SK-N-SH (cell line): ENCODE results near the gene SH3RF1. TPM values are rescaled to one million over a fixed set of nuclear protein-coding genes. Genes with fewer than 3 reads are reported as not detected.
A peak's percentile ranks its signal among the peaks of the same experiment; 100 is the strongest.

ENCODE experiments used
- CTCF ChIA-PET: fragments of 300-600, 350-600 bp; formaldehyde crosslinking; extraction: SDS; loops from one replicate; lab custom pipeline; 2021; lab: Yijun Ruan, JAX
- POLR2A ChIA-PET: fragments of 350-600 bp; sonication (Branson Sonifier 250); formaldehyde crosslinking; extraction: SDS; loops from one replicate; lab custom pipeline; 2020; ENCODE audit warnings: antibody characterized with exemption, inconsistent platforms; lab: Yijun Ruan, JAX
- DNase-seq: peaks from one replicate; pipeline ENCODE4 v3.0.0; 2012
- H2AFZ ChIP-seq: fragments of 200-600 bp; sonication (generic); 2 replicates; pipeline ENCODE4 v1.8.1; 2016; ENCODE audit warnings: antibody characterized with exemption, mild to moderate bottlenecking, low read depth
- H3F3A ChIP-seq: fragments of 200-600 bp; sonication (generic); replicated peaks from 2 replicates; pipeline ENCODE3; 2016; ENCODE audit warnings: antibody characterized with exemption, mild to moderate bottlenecking; ENCODE audit not compliant: insufficient read depth
- H3K27ac ChIP-seq, 2 experiments: fragments of 200-500 bp in 1 of 2; fragments of 200-600 bp in 1 of 2; sonication (Bioruptor generic) in 1 of 2; sonication (generic), shearing (Covaris generic) in 1 of 2; 2 replicates each; pipeline versions ENCODE4 v1.5.1 to v1.6.1; 2014 to 2016; ENCODE audit warnings: low read depth in 2 of 2, inconsistent platforms in 1 of 2, low read length in 1 of 2, mild to moderate bottlenecking in 1 of 2, mixed read lengths in 1 of 2
- H3K27me3 ChIP-seq: fragments of 200-600 bp; sonication (generic), shearing (Covaris generic); 2 replicates; pipeline ENCODE4 v1.6.1; 2016; ENCODE audit warnings: mixed run types; ENCODE audit not compliant: insufficient read depth
- H3K36me3 ChIP-seq, 2 experiments: fragments of 200-500 bp in 1 of 2; fragments of 200-600 bp in 1 of 2; sonication (Bioruptor generic) in 1 of 2; sonication (generic) in 1 of 2; replicated peaks in 1 of 2; 2 replicates each; pipeline versions ENCODE3 to v1.5.1; 2014 to 2016; ENCODE audit warnings: low read length in 1 of 2, mild to moderate bottlenecking in 1 of 2; ENCODE audit not compliant: insufficient read depth in 2 of 2, control insufficient read depth in 1 of 2
- H3K4me1 ChIP-seq, 2 experiments: fragments of 200-500 bp in 1 of 2; fragments of 200-600 bp in 1 of 2; sonication (Bioruptor generic) in 1 of 2; sonication (generic), shearing (Covaris generic) in 1 of 2; 2 replicates each; pipeline versions ENCODE4 v1.5.1 to v1.6.1; 2014 to 2016; ENCODE audit warnings: low read depth in 1 of 2, low read length in 1 of 2, mixed run types in 1 of 2; ENCODE audit not compliant: insufficient read depth in 2 of 2, control insufficient read depth in 1 of 2
- H3K4me2 ChIP-seq: fragments of 200-600 bp; sonication (generic), shearing (Covaris generic); 2 replicates; pipeline ENCODE4 v1.6.1; 2017; ENCODE audit warnings: mixed run types
- H3K4me3 ChIP-seq, 2 experiments: fragments of 200-500 bp in 1 of 2; fragments of 200-600 bp in 1 of 2; sonication (Bioruptor generic) in 1 of 2; sonication (generic), shearing (Covaris generic) in 1 of 2; 2 replicates each; pipeline versions ENCODE4 v1.5.1 to v1.8.1; 2014 to 2016; ENCODE audit warnings: low read depth in 2 of 2, inconsistent platforms in 1 of 2, low read length in 1 of 2, mild to moderate bottlenecking in 1 of 2, mixed read lengths in 1 of 2, moderate library complexity in 1 of 2
- H3K79me2 ChIP-seq: fragments of 200-600 bp; sonication (generic); 2 replicates; pipeline ENCODE4 v1.8.1; 2017; ENCODE audit warnings: mild to moderate bottlenecking; ENCODE audit not compliant: insufficient read depth
- H3K9ac ChIP-seq: fragments of 200-600 bp; sonication (generic); 2 replicates; pipeline ENCODE4 v1.6.1; 2017; ENCODE audit warnings: mixed run types
- H3K9me2 ChIP-seq: fragments of 200-600 bp; sonication (generic); 2 replicates; pipeline ENCODE4 v1.6.1; 2017; ENCODE audit warnings: mixed run types
- H3K9me3 ChIP-seq: fragments of 200-600 bp; sonication (generic); 2 replicates; pipeline ENCODE4 v1.6.1; 2017; ENCODE audit warnings: mixed run types, mild to moderate bottlenecking, moderate library complexity
- H4K20me1 ChIP-seq: fragments of 200-600 bp; sonication (generic); 2 replicates; pipeline ENCODE4 v1.6.1; 2017; ENCODE audit warnings: mild to moderate bottlenecking, mixed run types; ENCODE audit not compliant: insufficient read depth
- EP300 ChIP-seq, 2 experiments: IDR thresholded peaks; 2 replicates each; pipeline versions ENCODE4 v1.4.0 to v1.6.1; 2012; ENCODE audit warnings: borderline replicate concordance in 1 of 2, low read depth in 1 of 2, low read length in 1 of 2
- GABPA ChIP-seq: IDR thresholded peaks from 2 replicates; pipeline ENCODE4 v1.4.0; 2012; ENCODE audit warnings: low read depth, mild to moderate bottlenecking
- IRF3 ChIP-seq: fragments of 150-350 bp; IDR thresholded peaks from 2 replicates; pipeline ENCODE4 v1.6.1; 2016; ENCODE audit warnings: mild to moderate bottlenecking, low read depth, low read length
- RXRA ChIP-seq: IDR thresholded peaks from 2 replicates; pipeline ENCODE4 v1.4.0; 2012; ENCODE audit warnings: low read depth, mild to moderate bottlenecking, borderline replicate concordance
- TAF1 ChIP-seq: IDR thresholded peaks from 2 replicates; pipeline ENCODE4 v1.6.1; 2012; ENCODE audit warnings: low read depth, mild to moderate bottlenecking, low read length, moderate library complexity, borderline replicate concordance
- ZBTB33 ChIP-seq: IDR thresholded peaks from 2 replicates; pipeline ENCODE4 v1.4.0; 2012; ENCODE audit warnings: low read depth, borderline replicate concordance
- WGBS: methylation state at CpG from one replicate; pipeline ENCODE4 v1.1.6; 2017; ENCODE audit warnings: low lambda C conversion rate; 5-methylcytosine and 5-hydroxymethylcytosine counted together
- polyA plus RNA-seq, 3 experiments: library from polyadenylated mRNA; depleted of rRNA; stranded (reverse); fragments of >200 nt; gene quantifications; 2 replicates each; pipeline ENCODE4 v1.2.3, GENCODE V29; 2012

Gene SH3RF1
- polyA plus RNA-seq, 1 of the 3 experiments (the other 2 are of a cell fraction), result 22.0 TPM

GRCh38 chr4:169120624-169121023 lies 150.1 kb downstream of the SH3RF1 start:
- H3K36me3 ChIP-seq, result peaks cover 61 to 69% of the 10 kb centered on the region in 2 experiments
- H3K27me3 ChIP-seq, result no peaks in the 10 kb centered on the region
- TF ChIP-seq IRF3 (no peak), GABPA (no peak), TAF1 (no peak), RXRA (no peak)
- no peak overlapping the region for H3K4me3 ChIP-seq
- H3K9ac ChIP-seq, result no peak overlapping the region
- H3K9me2 ChIP-seq, result no peaks in the 10 kb centered on the region
- H3K9me3 ChIP-seq, result no peaks in the 10 kb centered on the region
- peaks cover 10 to 27% of the 10 kb centered on the region in 2 experiments for H3K4me1 ChIP-seq
- H3K79me2 ChIP-seq, result peaks cover 21% of the 10 kb centered on the region; the same call in 1 of the 2 replicates
- ChIA-PET POLR2A (no interaction called here), CTCF (interaction anchor here (1.5 kb wide), 2 partner anchors 16 to 48 kb away, joined by 4 to 5 read pairs; no protein-coding TSS in a partner anchor)
- no peak overlapping the region for H3K4me2 ChIP-seq
- H3F3A ChIP-seq, result peaks cover 51% of the 10 kb centered on the region
- no peak for DNase-seq
- H2AFZ ChIP-seq, result no peak overlapping the region
- H4K20me1 ChIP-seq, result no peaks in the 10 kb centered on the region
- WGBS, result 91% methylated on average over 2 of the region's 2 CpGs
- H3K27ac ChIP-seq, result peak overlapping the region in 1 of 2 experiments; percentile 97; a peak in 2 of 4 replicates

GRCh38 chr4:169119536-169119935 lies 151.2 kb downstream of the SH3RF1 start:
- peaks cover 54 to 69% of the 10 kb centered on the region in 2 experiments for H3K36me3 ChIP-seq
- H3K9ac ChIP-seq, result no peak overlapping the region
- H3K9me3 ChIP-seq, result no peaks in the 10 kb centered on the region
- 86% methylated on average over 3 of the region's 3 CpGs for WGBS
- peaks cover 3 to 37% of the 10 kb centered on the region in 2 experiments for H3K4me1 ChIP-seq
- ChIA-PET POLR2A (no interaction called here), CTCF (interaction anchor here (1.0 kb wide), 1 partner anchor 17 kb away, joined by 3 read pairs; no protein-coding TSS in a partner anchor)
- no peaks in the 10 kb centered on the region for H3K9me2 ChIP-seq
- peak overlapping the region in 1 of 2 experiments; percentile 97; a peak in 2 of 4 replicates for H3K27ac ChIP-seq
- peaks cover 61% of the 10 kb centered on the region for H3F3A ChIP-seq
- H3K4me3 ChIP-seq, result no peak overlapping the region
- no peak overlapping the region for H2AFZ ChIP-seq
- H4K20me1 ChIP-seq, result no peaks in the 10 kb centered on the region
- H3K27me3 ChIP-seq, result no peaks in the 10 kb centered on the region
- no peak for DNase-seq
- TF ChIP-seq ZBTB33 (no peak), EP300 (IDR thresholded peaks at IDR 0.05; ENCODE audit: borderline replicate concordance in 1 of 2, low read depth in 1 of 2, low read length in 1 of 2) (peak in 1 of 2 experiments; percentile 13; a peak in 1 of 4 replicates)
- no peak overlapping the region for H3K4me2 ChIP-seq
- H3K79me2 ChIP-seq, result peaks cover 25% of the 10 kb centered on the region
